BJ (cell line): Measurements from ENCODE around the gene EXOSC7. TPM values are rescaled to one million over a fixed set of nuclear protein-coding genes. Genes with fewer than 3 reads are reported as not detected.

Experiments
- CTCF ChIA-PET: fragments of 350-600 bp; formaldehyde crosslinking; extraction: SDS; loops from one replicate; lab custom pipeline; 2021; ENCODE audit warnings: antibody characterized with exemption, inconsistent platforms; lab: Yijun Ruan, JAX
- POLR2A ChIA-PET: fragments of 300-600 bp; sonication (Branson Sonifier 250); formaldehyde crosslinking; extraction: SDS; loops from one replicate; lab custom pipeline; 2021; ENCODE audit warnings: antibody characterized with exemption; lab: Charles Lee
- DNase-seq: peaks from one replicate; pipeline ENCODE4 v3.0.0-alpha.2; 2011; ENCODE audit warnings: low read depth
- H3K27me3 ChIP-seq: 2 replicates; pipeline ENCODE4 v1.6.0; 2011; ENCODE audit warnings: low read length; ENCODE audit not compliant: control insufficient read depth, insufficient read depth
- H3K36me3 ChIP-seq: 2 replicates; pipeline ENCODE4 v1.5.1; 2011; ENCODE audit warnings: low read length; ENCODE audit not compliant: control insufficient read depth, insufficient read depth
- H3K4me3 ChIP-seq: 2 replicates; pipeline ENCODE4 v1.5.1; 2011; ENCODE audit warnings: low read depth, mild to moderate bottlenecking, control low read depth, low read length
- CTCF ChIP-seq: IDR thresholded peaks from 2 replicates; pipeline ENCODE4 v1.5.1; 2011; ENCODE audit warnings: low read depth, mild to moderate bottlenecking, control low read depth, inconsistent platforms, low read length, moderate library complexity; ENCODE audit not compliant: insufficient read depth
- polyA plus RNA-seq: library from polyadenylated mRNA; depleted of rRNA; stranded (reverse); fragments of >200 nt; gene quantifications from 2 replicates; pipeline ENCODE4 v1.2.3, GENCODE V29; 2011

EXOSC7 gene
- polyA plus RNA-seq, 1 experiment = 45.4 TPM

- DNase-seq = peak; percentile 43
- Histone ChIP-seq H3K36me3 (no peaks in the 10 kb centered on the region), H3K4me3 (no peak overlapping the region), H3K27me3 (no peaks in the 10 kb centered on the region)
- POLR2A ChIA-PET = interaction anchor here (0.6 to 0.8 kb wide), 2 partner anchors 13 to 150 kb away, joined by 3 to 5 read pairs; no protein-coding TSS in a partner anchor
- CTCF ChIA-PET = interaction anchor here (0.7 to 4.4 kb wide), 8 partner anchors 13 to 155 kb away, joined by 3 to 39 read pairs (median 5); no protein-coding TSS in a partner anchor
- TF ChIP-seq CTCF = peak; percentile 10; the same call in 1 of the 2 replicates
Measured at GRCh38 chr3:45055411-45056143, 79.5 kb downstream of the EXOSC7 start.

GRCh38 chr3:45056608-45057301 lies 80.7 kb downstream of the EXOSC7 start:
- ChIA-PET POLR2A (no interaction called here), CTCF (interaction anchor here (1.0 to 4.4 kb wide), 5 partner anchors 14 to 154 kb away, joined by 4 to 39 read pairs (median 8); no protein-coding TSS in a partner anchor)
- TF ChIP-seq CTCF = no peak
- Histone ChIP-seq H3K36me3 (no peaks in the 10 kb centered on the region), H3K27me3 (no peaks in the 10 kb centered on the region), H3K4me3 (no peak overlapping the region)
- no peak for DNase-seq

GRCh38 chr3:45057557-45057956 lies 81.5 kb downstream of the EXOSC7 start:
- no peak for DNase-seq

GRCh38 chr3:45059132-45059531 lies 83.1 kb downstream of the EXOSC7 start:
- CTCF ChIA-PET = no interaction called here
- DNase-seq = no peak
- Histone ChIP-seq H3K4me3 (no peak overlapping the region), H3K36me3 (no peaks in the 10 kb centered on the region), H3K27me3 (no peaks in the 10 kb centered on the region)
- no peak for TF ChIP-seq CTCF
- POLR2A ChIA-PET = no interaction called here

More at GRCh38 chr3:45057557-45057956, 81.5 kb downstream of the EXOSC7 start:
- ChIA-PET CTCF (interaction anchor here (3.7 to 4.4 kb wide), 2 partner anchors 15 to 153 kb away, joined by 17 to 39 read pairs; no protein-coding TSS in a partner anchor), POLR2A (no interaction called here)
- no peaks in the 10 kb centered on the region for H3K27me3 ChIP-seq
- no peak for TF ChIP-seq CTCF
- H3K36me3 ChIP-seq = no peaks in the 10 kb centered on the region
- H3K4me3 ChIP-seq = no peak overlapping the region
